ENCODE data around the gene AREL1.
A peak's percentile ranks its signal among the peaks of the same experiment; 100 is the strongest.

- no peak for TF ChIP-seq CTCF (IDR thresholded peaks at IDR 0.05; ENCODE audit: insufficient read depth, low read length)
- no peak for TF ChIP-seq GABPA (IDR thresholded peaks at IDR 0.05; ENCODE audit: low read depth)
- TF ChIP-seq, protein P1, sequence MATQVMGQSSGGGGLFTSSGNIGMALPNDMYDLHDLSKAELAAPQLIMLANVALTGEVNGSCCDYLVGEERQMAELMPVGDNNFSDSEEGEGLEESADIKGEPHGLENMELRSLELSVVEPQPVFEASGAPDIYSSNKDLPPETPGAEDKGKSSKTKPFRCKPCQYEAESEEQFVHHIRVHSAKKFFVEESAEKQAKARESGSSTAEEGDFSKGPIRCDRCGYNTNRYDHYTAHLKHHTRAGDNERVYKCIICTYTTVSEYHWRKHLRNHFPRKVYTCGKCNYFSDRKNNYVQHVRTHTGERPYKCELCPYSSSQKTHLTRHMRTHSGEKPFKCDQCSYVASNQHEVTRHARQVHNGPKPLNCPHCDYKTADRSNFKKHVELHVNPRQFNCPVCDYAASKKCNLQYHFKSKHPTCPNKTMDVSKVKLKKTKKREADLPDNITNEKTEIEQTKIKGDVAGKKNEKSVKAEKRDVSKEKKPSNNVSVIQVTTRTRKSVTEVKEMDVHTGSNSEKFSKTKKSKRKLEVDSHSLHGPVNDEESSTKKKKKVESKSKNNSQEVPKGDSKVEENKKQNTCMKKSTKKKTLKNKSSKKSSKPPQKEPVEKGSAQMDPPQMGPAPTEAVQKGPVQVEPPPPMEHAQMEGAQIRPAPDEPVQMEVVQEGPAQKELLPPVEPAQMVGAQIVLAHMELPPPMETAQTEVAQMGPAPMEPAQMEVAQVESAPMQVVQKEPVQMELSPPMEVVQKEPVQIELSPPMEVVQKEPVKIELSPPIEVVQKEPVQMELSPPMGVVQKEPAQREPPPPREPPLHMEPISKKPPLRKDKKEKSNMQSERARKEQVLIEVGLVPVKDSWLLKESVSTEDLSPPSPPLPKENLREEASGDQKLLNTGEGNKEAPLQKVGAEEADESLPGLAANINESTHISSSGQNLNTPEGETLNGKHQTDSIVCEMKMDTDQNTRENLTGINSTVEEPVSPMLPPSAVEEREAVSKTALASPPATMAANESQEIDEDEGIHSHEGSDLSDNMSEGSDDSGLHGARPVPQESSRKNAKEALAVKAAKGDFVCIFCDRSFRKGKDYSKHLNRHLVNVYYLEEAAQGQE (IDR thresholded peaks at IDR 0.05; ENCODE audit: insufficient replicate concordance, low read depth) = peak; percentile 12
- TF ChIP-seq POLR2AphosphoS5 (IDR thresholded peaks at IDR 0.05; ENCODE audit: low read depth) = peak; percentile 27; the same call in 1 of the 2 replicates
Observed at GRCh38 chr14:74684434-74684833, 28.4 kb downstream of the AREL1 start.
